HCEC 1CT (cell line): ENCODE measurements around the gene KDM7A.
A peak's percentile ranks its signal among the peaks of the same experiment; 100 is the strongest.
"Not testable (repeated sequence)": the region's sequence is repeated elsewhere in the genome, so short reads cannot be mapped to it uniquely, and the experiment has no call there.

Source experiments
- DNase-seq: peaks from one replicate; pipeline ENCODE4 v3.0.0-alpha.2; 2017

The KDM7A gene

GRCh38 chr7:140176811-140177702, at the start of gene KDM7A:
TSS of gene KDM7A (minus strand) at chr7:140176983. CDS start at chr7:140176937, 46 bp downstream.
- peak; percentile 89 for DNase-seq

- no peak for DNase-seq
These were observed 48.9 kb upstream of the KDM7A start for GRCh38 chr7:140225562-140226249.

GRCh38 chr7:140223515-140224221, 46.9 kb upstream of the KDM7A start:
- no peak for DNase-seq

GRCh38 chr7:140222814-140223213, 46.0 kb upstream of the KDM7A start:
- no peak for DNase-seq

DNA sequence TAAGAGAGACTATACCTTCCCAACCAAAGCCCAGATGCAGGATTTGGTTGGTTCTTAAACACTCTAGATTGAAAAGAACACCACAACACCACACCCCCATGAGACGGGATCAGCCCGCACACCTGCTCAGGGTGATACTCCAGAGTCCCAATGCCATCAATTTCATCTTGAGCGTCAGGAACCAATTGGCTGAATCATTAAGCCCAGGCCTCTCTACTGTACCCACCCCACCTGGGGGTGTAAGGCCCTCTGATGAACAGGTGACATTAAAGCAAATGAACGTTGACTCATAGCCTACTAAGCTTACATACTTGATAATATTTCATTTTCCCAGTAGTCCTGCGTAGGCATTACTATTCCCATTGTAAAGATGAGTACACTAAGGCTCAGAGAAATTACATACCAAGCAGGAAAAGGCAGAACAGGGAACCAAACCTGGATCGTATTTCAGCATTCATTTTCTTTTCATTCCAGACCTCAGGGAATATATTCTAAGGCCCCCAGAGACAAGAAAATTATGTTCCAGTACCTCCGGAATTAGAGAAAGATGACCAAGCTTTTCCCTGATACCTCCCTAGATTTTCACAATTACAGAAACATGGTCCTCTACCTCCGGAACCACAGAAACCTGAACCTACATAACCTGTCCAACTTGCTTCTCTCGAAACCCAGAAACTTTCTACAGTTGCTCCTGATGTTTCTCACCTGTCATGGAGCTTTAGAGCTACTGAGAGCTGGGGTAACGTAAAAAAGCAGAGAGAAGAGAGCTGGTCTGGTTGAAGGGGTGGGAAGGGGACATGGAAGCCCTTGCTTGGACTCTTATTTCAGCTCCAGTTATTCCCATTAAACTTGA, 43.1 kb upstream of the KDM7A start:
- no peak for DNase-seq

DNA sequence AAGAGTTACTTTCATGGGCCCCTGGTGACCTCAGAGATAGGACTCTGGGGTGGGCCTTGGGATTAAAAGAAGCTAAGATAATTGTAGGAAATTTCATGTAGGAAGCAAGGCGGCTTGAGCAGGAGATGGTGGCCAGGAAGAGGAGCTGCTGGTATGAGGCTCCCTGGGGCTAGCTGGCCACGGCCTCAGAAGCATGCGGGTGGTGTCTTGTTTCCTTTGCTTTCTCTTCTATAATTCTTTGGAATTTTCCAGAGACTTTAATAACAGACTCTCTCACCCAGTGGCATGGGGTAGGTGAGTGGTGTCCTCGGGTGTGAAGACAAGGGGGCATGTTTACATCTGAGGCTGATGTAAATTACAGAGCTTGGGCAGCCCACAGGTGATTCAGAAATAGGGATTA, 41.9 kb upstream of the KDM7A start:
- DNase-seq = no peak

DNA sequence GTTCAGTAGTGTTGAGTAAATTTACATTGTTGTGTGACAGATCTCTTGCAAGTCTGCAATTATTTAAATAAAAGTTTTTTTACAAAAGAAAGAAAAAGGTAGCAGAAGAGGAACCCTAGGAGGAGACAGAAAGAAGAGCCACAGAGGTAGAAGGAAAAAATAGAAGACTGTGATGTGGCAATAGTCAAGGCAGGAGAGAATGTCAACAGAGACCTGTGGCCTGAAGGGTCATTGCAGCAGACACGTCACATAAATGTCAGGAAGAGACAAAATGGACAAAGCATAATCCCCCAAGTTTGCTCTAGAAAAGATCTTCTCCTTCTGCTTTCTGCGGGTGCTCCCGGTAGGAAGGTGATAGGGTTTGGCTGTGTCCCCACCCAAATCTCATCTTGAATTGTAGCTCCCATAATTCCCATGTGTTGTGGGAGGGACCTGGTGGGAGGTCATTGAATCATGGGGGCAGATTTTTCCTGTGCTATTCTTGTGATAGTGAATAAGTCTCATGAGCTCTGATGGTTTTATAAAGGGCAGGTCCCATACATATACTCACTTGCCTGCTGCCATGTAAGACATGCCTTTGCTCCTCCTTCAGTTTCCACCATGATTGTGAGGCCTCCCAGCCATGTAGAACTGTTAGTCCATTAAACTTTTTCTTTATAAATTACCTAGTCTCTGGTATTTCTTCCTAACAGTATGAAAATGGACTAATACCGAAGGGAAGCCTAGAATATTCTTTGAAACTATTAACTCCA, 41.1 kb upstream of the KDM7A start:
- no peak for DNase-seq

- no peak for DNase-seq
These were observed 38.5 kb upstream of the KDM7A start for GRCh38 chr7:140215281-140215680.

DNA sequence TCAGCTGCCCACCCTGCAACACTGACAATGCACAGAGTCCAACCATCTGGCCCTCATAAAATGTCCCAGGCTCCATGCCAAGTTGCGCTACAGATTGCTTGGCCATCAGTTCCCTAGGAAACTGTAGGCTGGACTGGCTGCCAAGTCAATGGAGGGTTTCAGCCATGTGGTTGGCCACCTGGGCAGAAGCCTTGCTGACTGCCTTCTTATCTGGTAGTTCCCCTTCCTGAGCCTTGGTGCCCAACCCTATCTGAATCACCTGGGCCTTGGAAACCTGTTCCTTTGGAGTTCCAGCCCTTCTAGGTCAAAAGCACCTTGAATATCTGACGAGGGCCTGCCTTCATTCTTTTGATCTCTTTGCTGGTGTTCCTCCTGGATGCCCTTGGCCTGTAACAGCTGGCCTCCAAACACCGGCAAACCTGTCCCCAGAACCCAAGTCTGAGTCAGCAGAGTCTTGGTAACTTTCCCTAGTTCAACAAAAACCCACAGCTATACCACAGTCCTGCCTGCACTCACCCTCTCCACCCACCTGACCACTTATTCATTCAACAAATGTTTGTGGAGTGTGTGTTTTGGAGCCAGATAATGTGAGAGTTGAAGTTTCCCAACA, 37.4 kb upstream of the KDM7A start:
- DNase-seq = no peak

GRCh38 chr7:140213684-140214074, 36.9 kb upstream of the KDM7A start:
- DNase-seq = no peak

- DNase-seq = no peak
These were observed 35.5 kb upstream of the KDM7A start for GRCh38 chr7:140212100-140212881.

- DNase-seq = no peak
These were observed 34.9 kb upstream of the KDM7A start for GRCh38 chr7:140211698-140212097.

- DNase-seq = no peak
These were observed 33.3 kb upstream of the KDM7A start for GRCh38 chr7:140209866-140210609.

GRCh38 chr7:140206616-140207389, 30.0 kb upstream of the KDM7A start:
- DNase-seq = no peak

DNA sequence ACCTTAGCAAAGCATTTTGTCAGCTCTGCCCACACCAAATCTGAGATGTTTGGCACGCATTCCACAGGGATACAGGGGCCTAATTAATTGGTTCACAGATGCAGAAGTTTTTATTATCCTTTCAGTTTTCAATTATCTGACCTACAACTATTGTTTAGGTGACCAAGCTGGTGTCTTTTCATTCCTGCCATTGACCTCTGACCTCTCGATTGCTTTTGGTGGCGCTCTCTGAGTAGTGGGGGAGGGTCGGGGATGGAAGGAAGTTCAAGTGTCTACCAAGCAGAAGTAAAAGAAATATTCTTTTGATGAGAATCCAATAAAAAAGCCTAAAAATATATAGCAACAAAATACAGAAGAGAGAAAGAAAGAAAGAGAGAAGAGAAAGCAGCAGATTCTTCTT, 28.8 kb upstream of the KDM7A start:
- no peak for DNase-seq

DNA sequence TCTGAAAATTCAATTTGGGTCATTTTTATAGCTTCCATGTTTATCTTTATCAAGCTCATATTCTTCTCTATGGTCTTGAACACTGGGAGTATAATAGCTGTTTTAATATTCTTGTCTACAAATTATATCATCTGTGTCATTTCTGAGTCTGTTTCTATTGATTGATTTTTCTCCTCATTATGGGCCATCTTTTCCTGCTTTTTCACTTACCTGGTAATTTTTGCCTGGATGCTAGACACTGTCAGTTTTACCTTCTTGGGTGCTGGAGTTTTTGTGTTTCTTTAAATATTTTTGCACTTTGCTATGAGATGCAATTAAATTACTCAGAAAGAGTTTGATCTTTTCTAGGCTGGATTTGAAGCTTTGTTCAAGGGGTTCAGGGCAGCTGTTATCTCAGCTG, 26.8 kb upstream of the KDM7A start:
- no peak for DNase-seq

DNA sequence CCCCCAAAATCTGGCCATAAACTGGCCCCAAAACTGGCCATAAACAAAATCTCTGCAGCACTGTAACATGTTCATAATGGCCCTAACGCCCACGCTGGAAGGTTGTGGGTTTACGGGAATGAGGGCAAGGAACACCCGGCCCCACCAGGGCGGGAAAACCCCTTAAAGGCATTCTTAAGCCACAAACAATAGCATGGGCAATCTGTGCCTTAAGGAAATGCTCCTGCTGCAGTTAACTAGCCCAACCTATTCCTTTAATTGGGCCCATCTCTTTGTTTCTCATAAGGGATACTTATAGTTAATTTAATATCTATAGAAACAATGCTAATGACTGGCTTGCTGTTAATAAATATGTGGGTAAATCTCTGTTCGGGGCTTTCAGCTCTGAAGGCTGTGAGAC, 26.2 kb upstream of the KDM7A start:
- not testable (repeated sequence) for DNase-seq

GRCh38 chr7:140201393-140201792, 24.6 kb upstream of the KDM7A start:
- no peak for DNase-seq
